Astrocyte of the cerebellum (primary cell): Measurements from ENCODE around the gene SYNJ2.

Source experiments
- DNase-seq: peaks from one replicate; pipeline ENCODE4 v3.0.0-alpha.2; 2011; ENCODE audit warnings: low read depth
- H3K4me3 ChIP-seq: 2 replicates; pipeline ENCODE4 v1.5.1; 2011; ENCODE audit warnings: mild to moderate bottlenecking, low read depth, low read length, moderate library complexity
- in situ Hi-C: cut with HindIII; loops from 2 replicates; pipeline ENCODE4 v1.10.0; 2017; ENCODE audit warnings: low sequenced_read_pairs
- TF ChIP-seq, protein P1 (sequence below): IDR thresholded peaks from 2 replicates; pipeline ENCODE4 v1.5.1; 2012; ENCODE audit warnings: low read length, low read depth, moderate library complexity, mild to moderate bottlenecking; ENCODE audit errors: missing control alignments

SYNJ2 gene

DNA sequence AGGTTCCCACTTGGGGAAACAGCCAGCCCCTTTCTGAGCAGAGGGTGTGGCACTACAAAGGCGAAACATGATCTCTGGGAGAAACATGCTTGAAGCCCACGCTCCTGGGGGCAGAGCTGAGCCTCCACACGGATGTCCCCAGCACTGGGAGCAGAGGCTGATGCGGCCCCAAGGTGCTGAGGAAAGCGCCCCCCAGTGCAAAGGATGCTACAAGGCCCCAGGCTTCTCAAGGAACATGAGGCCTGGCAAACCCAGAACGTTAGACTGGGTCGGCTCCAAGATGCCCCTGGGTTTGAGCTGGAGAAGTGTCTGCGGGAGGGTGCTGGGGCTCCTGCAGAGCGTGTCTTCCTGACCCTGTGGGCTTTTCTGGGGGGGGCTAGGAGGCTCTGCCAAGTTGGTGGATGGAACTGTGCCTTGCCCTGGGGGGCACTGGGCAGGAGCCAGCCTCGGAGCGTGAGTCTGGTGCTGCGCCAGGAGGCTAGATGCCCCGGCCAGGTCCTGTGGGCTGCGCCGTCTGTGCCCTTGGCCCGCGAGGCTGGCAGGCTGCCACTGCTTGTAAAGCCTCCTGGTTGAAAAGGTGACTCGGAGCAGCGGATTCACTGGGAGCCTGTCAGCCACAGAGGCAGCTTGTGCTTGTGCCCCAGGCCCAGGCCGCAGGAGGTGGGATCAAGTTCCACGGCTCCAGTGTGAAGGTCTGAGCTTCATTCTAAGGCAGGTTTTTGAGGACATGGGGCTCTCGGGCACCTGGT, 8.1 kb downstream of the SYNJ2 start:
- in situ Hi-C loops: no loop called here
- TF ChIP-seq, protein P1, sequence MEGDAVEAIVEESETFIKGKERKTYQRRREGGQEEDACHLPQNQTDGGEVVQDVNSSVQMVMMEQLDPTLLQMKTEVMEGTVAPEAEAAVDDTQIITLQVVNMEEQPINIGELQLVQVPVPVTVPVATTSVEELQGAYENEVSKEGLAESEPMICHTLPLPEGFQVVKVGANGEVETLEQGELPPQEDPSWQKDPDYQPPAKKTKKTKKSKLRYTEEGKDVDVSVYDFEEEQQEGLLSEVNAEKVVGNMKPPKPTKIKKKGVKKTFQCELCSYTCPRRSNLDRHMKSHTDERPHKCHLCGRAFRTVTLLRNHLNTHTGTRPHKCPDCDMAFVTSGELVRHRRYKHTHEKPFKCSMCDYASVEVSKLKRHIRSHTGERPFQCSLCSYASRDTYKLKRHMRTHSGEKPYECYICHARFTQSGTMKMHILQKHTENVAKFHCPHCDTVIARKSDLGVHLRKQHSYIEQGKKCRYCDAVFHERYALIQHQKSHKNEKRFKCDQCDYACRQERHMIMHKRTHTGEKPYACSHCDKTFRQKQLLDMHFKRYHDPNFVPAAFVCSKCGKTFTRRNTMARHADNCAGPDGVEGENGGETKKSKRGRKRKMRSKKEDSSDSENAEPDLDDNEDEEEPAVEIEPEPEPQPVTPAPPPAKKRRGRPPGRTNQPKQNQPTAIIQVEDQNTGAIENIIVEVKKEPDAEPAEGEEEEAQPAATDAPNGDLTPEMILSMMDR: peak; percentile 21
- no peak overlapping the region for H3K4me3 ChIP-seq
- DNase-seq: no peak

DNA sequence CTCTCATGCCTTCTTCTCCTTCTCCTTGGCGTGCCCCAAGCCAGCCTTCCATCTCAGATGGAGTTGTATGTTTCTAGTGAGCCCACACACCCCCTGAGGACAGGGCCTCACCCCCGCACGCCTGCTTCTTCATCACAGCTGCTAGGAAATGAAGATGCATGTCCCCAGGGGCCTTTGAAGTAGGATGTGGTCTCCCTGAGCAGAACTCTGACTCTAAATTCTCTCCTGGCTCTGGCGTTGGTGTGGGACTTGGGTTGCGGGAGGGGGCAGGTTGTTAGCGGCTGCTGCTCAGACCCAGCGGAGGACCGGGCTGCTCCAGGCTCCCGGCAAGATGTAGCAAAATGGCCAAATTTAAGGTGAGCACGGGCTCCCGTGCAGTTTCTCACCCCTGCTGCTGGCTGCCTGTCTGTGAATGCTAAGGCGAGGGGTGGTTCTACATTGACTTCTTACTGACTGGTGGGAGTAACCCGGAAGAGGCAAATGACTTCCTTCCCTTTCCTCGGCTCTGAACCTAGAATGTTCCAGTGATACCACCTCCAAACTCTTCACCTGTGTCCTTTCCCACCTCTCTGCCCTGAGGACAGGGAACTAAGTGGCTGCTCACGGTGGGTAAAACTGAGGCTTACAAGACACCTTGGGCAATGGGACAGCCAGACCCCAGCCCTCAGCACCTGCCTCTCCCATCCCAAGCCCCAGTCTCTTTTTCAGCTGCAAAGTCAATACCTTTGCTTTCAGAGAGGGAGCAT, 8.8 kb downstream of the SYNJ2 start:
- TF ChIP-seq, protein P1: no peak
- in situ Hi-C loops: no loop called here
- no peak for DNase-seq
- H3K4me3 ChIP-seq: no peak overlapping the region

DNA sequence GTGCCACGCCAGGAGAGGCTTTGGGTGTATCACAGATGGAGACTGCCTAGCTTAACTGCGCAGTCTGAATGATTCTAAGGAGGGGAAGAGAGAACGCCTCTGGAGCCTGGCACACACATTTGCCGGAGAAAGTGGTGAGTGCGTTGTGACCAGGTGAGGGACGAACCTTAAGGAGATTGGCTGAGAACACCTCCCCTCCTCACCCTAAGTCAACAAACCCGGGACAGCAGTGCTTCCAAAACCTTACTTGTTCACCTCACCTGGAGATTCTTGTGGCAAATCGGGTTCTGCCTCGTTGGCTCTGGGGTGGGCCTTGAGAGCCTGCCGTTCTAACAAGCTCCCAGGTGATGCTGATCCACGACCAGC, 9.4 kb downstream of the SYNJ2 start:
- H3K4me3 ChIP-seq: no peak overlapping the region
- in situ Hi-C loops: no loop called here
- TF ChIP-seq, protein P1: no peak
- no peak for DNase-seq

DNA sequence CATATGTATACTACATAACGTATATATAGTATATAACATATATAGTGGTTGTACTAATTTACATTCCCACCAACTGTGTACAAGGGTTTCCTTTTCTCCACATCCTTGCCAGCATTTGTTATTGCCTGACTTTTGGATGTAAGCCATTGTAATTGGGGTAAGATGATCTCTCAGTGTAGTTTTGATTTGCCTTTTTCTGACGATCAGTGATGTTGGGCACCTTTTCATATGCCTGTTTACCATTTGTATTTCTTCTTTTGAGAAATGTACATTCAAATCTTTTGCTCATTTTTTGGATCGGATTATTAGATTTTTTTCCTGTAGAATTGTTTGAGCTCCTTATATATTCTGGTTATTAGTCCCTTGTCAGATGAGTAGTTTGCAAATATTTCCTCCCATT, 11.4 kb downstream of the SYNJ2 start:
- in situ Hi-C loops: no loop called here
- DNase-seq: no peak
- no peak overlapping the region for H3K4me3 ChIP-seq
- TF ChIP-seq, protein P1: no peak

DNA sequence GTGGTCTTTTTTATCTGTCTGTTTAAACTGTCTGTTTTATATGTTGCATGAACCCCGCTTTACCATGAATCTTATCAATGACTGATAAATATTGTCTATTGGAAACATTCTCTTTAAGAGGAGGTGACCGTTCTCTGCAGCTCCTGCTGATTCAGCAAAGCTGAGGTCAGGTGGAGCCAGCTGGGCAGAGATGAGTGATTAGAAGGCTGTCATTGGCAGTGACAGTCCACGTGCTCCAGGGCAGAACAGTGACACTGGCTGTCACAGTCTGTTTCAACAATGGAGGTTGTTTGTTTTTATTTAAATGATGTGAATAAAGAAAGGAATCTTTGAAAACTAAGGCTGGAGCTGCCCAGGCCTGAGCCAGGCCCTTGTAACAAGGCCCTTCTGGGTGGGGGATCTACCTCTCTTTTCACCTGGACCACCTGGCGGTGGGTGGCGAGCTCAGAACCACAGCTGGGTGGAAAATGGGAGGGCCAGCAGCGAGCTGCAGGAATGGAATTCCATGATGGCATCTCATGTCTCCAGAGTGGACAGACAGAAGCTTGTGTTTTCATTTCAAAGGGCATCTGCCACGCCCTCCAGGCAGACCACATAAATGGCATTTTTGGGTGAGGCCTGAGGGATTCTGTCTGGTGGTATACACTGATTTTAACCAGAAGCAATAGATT, 12.6 kb downstream of the SYNJ2 start:
- in situ Hi-C loops: no loop called here
- H3K4me3 ChIP-seq: no peak overlapping the region
- TF ChIP-seq, protein P1: no peak
- DNase-seq: no peak

DNA sequence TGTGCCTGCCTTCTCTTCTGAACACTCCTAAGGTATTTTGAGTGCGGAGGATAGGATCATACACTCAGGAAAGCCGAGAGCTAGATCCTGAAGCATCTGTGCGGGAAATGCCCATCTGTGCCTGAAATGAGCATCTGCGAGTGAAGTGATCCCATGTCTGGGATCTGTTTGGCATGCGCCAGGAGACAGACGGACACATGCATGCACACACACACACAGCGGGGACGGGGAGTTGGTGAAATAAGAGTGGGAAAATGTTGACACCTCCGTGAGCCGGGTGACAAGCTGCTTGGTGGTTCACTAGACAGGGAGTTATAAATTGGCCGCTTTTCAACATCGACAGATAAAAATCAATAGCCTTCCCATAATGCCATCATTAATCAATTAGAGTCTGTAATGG, 13.8 kb downstream of the SYNJ2 start:
- TF ChIP-seq, protein P1: no peak

More for the DNA sequence above, 13.8 kb downstream of the SYNJ2 start:
- no peak overlapping the region for H3K4me3 ChIP-seq
- DNase-seq: no peak
- in situ Hi-C loops: no loop called here
